IPS-11a (cell line): ENCODE results near the gene GPC6.

Experiments used
- H3K4me3 ChIP-seq: one replicate; pipeline ENCODE4 v1.5.1; 2013; ENCODE audit warnings: low read depth, low read length, control low read depth

GPC6 gene

GRCh38 chr13:94366677-94367076 lies 1140.1 kb downstream of the GPC6 start:
- no peak overlapping the region for H3K4me3 ChIP-seq

GRCh38 chr13:94369972-94370436 lies 1143.4 kb downstream of the GPC6 start:
- H3K4me3 ChIP-seq = no peak overlapping the region

GRCh38 chr13:94371855-94372254 lies 1145.2 kb downstream of the GPC6 start:
- H3K4me3 ChIP-seq = no peak overlapping the region

GRCh38 chr13:94382517-94382916 lies 1155.9 kb downstream of the GPC6 start:
- H3K4me3 ChIP-seq = no peak overlapping the region

GRCh38 chr13:94382960-94383359 lies 1156.4 kb downstream of the GPC6 start:
- H3K4me3 ChIP-seq = no peak overlapping the region

GRCh38 chr13:94384231-94384905 lies 1157.8 kb downstream of the GPC6 start:
- no peak overlapping the region for H3K4me3 ChIP-seq

GRCh38 chr13:94387047-94387446 lies 1160.4 kb downstream of the GPC6 start:
- H3K4me3 ChIP-seq = no peak overlapping the region

- no peak overlapping the region for H3K4me3 ChIP-seq
Measured at GRCh38 chr13:94389604-94390351, 1163.2 kb downstream of the GPC6 start.

GRCh38 chr13:94390881-94391280 lies 1164.3 kb downstream of the GPC6 start:
- no peak overlapping the region for H3K4me3 ChIP-seq

GRCh38 chr13:94394723-94395122 lies 1168.1 kb downstream of the GPC6 start:
- no peak overlapping the region for H3K4me3 ChIP-seq

- no peak overlapping the region for H3K4me3 ChIP-seq
Measured at GRCh38 chr13:94395860-94396259, 1169.3 kb downstream of the GPC6 start.

- no peak overlapping the region for H3K4me3 ChIP-seq
Measured at GRCh38 chr13:94399812-94400211, 1173.2 kb downstream of the GPC6 start.

- H3K4me3 ChIP-seq = no peak overlapping the region
Measured at GRCh38 chr13:94400874-94401273, 1174.3 kb downstream of the GPC6 start.

GRCh38 chr13:94408314-94409036 lies 1181.9 kb downstream of the GPC6 start:
- no peak overlapping the region for H3K4me3 ChIP-seq

- H3K4me3 ChIP-seq = no peak overlapping the region
Measured at GRCh38 chr13:94411747-94412146, 1185.1 kb downstream of the GPC6 start.

- no peak overlapping the region for H3K4me3 ChIP-seq
Measured at GRCh38 chr13:94412870-94413597, 1186.4 kb downstream of the GPC6 start.

- H3K4me3 ChIP-seq = no peak overlapping the region
Measured at GRCh38 chr13:94413598-94413944, 1187.0 kb downstream of the GPC6 start.

GRCh38 chr13:94414141-94414540 lies 1187.5 kb downstream of the GPC6 start:
- H3K4me3 ChIP-seq = no peak overlapping the region

- no peak overlapping the region for H3K4me3 ChIP-seq
Measured at GRCh38 chr13:94414708-94415107, 1188.1 kb downstream of the GPC6 start.

GRCh38 chr13:94415500-94416237 lies 1189.1 kb downstream of the GPC6 start:
- no peak overlapping the region for H3K4me3 ChIP-seq
